Stimulated activated CD4-positive, alpha-beta T cell treated with anti-CD3 and anti-CD28 coated beads, TNF-alpha, amount 100 ng/mL, for 4 hours (primary cell): Measurements from ENCODE around the gene NECTIN2.
"Not testable (repeated sequence)": the region's sequence is repeated elsewhere in the genome, so short reads cannot be mapped to it uniquely, and the experiment has no call there.

Source experiments
- DNase-seq, 3 experiments: peaks; one replicate each; pipeline ENCODE4 v3.0.0-alpha.2; 2020; ENCODE audit warnings: low read depth in 3 of 3

The NECTIN2 gene

GRCh38 chr19:44908074-44908835 is 62.2 kb downstream of the NECTIN2 start:
- DNase-seq = no peak

GRCh38 chr19:44908836-44909261 is 62.8 kb downstream of the NECTIN2 start:
- no peak for DNase-seq

DNA sequence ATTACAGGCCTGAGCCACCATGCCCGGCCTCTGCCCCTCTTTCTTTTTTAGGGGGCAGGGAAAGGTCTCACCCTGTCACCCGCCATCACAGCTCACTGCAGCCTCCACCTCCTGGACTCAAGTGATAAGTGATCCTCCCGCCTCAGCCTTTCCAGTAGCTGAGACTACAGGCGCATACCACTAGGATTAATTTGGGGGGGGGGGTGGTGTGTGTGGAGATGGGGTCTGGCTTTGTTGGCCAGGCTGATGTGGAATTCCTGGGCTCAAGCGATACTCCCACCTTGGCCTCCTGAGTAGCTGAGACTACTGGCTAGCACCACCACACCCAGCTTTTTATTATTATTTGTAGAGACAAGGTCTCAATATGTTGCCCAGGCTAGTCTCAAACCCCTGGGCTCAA is 63.7 kb downstream of the NECTIN2 start:
- DNase-seq = no peak

DNA sequence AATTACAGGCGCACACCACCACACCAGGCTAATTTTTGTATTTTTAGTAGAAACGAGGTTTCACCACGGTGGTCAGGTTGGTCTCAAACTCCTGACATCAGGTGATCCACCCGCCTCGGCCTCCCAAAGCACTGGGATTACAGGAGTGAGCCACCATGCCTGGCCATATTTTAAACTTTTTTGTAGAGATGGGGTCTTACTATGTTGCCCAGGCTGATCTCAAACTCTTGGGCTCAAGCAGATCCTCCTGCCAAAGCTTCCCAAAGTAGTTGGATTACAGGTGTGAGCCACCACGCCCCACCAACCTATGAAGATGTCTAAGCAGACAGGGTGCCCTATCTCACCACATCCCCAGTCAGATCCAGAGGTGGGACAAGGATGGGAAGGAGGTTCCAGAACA is 65.8 kb downstream of the NECTIN2 start:
- DNase-seq = not testable (repeated sequence)

- DNase-seq = no peak
These were observed 66.8 kb downstream of the NECTIN2 start for GRCh38 chr19:44912854-44913253.

- DNase-seq = not testable (repeated sequence)
These were observed 67.7 kb downstream of the NECTIN2 start for GRCh38 chr19:44913512-44914432.

DNA sequence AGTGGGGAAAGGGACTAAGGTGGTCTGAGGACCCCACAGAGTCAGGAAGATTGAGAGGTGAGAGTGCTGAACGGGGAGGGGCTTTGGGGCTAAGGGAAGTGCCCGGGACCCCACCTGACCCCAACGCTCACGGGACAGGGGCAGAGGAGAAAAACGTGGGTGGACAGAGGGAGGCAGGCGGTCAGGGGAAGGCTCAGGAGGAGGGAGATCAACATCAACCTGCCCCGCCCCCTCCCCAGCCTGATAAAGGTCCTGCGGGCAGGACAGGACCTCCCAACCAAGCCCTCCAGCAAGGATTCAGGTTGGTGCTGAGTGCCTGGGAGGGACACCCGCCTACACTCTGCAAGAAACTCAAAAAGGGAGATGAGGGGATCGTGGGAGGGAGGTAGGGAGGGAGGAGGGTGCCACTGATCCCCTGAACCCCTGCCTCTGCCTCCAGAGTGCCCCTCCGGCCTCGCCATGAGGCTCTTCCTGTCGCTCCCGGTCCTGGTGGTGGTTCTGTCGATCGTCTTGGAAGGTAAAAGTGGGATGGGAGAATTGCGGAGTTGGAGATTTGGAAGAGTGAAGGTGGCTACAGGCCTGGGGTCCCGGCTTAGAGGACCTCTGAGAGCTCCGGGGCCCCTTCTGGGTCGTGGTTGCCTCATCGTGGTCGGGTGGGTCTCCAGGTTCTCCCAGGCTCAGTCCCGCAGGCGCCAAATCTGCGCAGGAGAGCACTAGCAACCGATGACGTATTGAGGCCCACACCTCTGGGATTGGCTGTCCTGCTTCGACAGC is 68.5 kb downstream of the NECTIN2 start, which contains the start of gene APOC1:
Gene APOC1, plus strand, starts transcription at position 176 of the 774 bp plus-strand sequence. Its CDS starts 284 bp downstream, at position 460.
- DNase-seq = peak; percentile 53 to 64 (median 53)

DNA sequence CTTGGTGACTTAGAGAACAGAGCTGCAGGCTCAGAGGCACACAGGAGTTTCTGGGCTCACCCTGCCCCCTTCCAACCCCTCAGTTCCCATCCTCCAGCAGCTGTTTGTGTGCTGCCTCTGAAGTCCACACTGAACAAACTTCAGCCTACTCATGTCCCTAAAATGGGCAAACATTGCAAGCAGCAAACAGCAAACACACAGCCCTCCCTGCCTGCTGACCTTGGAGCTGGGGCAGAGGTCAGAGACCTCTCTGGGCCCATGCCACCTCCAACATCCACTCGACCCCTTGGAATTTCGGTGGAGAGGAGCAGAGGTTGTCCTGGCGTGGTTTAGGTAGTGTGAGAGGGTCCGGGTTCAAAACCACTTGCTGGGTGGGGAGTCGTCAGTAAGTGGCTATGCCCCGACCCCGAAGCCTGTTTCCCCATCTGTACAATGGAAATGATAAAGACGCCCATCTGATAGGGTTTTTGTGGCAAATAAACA is 78.2 kb downstream of the NECTIN2 start:
- no peak for DNase-seq

DNA sequence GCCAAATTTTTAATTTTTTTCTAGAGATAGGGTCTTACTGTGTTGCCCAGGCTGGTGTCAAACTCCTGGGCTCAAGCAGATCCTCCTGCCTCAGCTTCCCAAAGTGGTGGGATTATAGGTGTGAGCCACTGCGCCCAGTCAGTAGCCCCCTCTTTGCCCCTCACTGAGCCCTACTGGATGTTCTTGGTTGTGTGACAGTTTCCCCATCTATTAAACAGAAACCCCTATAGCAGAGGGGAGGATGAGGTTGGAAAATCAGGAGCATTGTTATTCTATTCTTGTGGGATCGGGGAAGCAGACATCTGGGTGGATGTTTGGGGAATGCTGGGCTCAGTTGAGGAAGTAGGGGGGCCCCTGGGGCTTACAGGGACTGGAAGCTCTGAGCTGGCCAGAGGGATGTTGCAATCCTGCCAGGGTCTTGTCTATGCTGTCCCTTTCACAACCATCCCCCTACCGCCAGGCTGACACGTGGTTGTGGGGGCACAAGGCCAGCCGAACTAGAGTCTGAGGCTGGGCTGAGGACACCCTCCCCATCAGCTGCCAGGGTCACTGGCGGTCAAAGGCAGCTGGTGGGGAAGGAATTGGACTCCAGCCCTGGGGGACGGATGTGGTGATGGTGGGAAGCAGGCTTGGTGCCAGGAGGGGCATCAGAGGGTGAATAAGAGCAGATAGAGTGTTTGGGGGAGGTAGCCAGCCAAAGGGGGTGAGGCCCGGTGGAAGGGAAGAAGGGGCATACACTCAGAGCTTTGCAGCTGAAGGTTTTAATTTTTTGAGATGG is 79.2 kb downstream of the NECTIN2 start:
- DNase-seq = no peak

DNA sequence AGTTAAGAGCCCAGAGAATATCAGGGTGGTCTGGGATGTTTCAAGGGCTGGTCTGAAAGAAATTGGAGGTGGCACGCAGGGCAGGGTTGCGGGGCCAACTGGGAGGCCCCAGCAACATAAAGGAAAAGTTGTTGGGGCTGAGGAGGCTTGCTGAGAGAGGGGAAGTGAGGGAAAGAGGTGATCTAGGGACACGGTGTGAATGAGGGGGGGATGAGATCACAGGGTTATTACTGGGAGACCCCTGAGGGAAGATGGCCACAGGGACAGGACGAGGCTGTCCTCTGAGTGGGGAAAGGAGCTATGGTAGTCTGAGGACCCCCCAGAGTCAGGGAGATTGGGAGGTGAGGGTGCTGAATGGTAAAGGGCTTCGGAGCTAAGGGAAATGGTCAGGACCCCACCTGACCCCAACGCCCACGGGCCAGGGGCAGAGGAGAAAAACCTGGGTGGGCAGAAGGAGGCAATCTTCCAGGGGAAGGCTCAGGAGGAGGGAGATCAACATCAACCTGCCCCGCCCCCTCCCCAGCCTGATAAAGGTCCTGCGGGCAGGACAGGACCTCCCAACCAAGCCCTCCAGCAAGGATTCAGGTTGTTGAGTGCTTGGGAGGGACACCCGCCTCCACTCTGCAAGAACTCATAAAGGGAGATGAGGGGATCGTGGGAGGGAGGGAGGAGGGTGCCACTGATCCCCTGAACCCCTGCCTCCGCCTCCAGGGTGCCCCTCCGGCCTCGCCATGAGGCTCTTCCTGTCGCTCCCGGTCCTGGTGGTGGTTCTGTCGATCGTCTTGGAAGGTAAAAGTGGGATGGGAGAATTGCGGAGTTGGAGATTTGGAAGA is 80.4 kb downstream of the NECTIN2 start:
- not testable (repeated sequence) for DNase-seq

- no peak for DNase-seq
These were observed 81.6 kb downstream of the NECTIN2 start for GRCh38 chr19:44927746-44928145.

- no peak for DNase-seq
These were observed 84.0 kb downstream of the NECTIN2 start for GRCh38 chr19:44930088-44930487.

DNA sequence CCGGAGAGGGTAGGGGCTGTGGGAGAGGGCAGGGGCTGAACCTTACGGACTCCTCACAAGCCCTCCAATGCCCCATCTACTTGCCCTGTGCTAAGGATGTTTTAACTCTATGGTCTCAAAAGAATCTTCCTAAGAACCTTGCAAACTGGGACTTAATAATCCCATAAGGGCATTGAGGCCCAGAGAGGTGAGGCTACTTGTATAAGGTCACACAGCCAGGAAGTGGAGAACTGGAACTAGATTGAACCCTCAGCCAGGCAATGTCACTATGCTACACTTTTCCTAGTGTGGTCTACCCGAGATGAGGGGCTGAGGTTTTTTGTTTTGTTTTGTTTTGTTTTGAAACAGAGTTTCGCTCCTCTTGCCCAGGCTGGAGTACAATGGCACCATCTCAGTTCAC is 85.4 kb downstream of the NECTIN2 start:
- no peak for DNase-seq
